ENCODE data around the gene ACTL8.

Gene ACTL8

GRCh38 chr1:17875882-17876280 is 120.7 kb downstream of the ACTL8 start:
- DNase-seq (ENCODE audit: low read depth, low spot score) = no peak
